NOMO-1 treated with DMSO at 0.1 percent for 48 hours (cell line): ENCODE measurements around the gene GRM7.

Experiments used
- DNase-seq: peaks from one replicate; lab custom pipeline; 2025; ENCODE audit not compliant: unreplicated experiment; lab: John Stamatoyannopoulos, UW

Gene GRM7

GRCh38 chr3:7469866-7470265, 609.0 kb downstream of the GRM7 start:
- no peak for DNase-seq

- DNase-seq: no peak
These were observed 623.7 kb downstream of the GRM7 start for GRCh38 chr3:7484636-7485035.

- DNase-seq: no peak
These were observed 626.8 kb downstream of the GRM7 start for GRCh38 chr3:7487763-7488162.

DNA sequence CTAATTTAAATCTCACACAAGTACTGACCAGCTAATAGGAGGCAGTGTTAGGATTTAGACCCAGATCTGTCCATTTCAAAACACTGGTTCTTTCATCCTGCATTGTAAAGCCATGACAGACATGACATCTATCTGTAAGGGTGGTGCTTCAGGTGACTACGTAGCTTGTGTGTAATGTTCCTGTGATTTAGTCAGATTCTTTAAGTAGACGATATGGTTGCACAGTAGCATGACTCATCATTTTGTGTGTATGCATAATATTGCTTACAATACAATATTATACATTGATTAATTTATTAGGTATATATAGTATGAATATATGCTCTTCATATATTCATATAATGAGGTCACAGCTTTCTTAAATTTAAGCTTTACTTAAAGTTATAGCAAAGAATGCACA, 628.5 kb downstream of the GRM7 start:
- no peak for DNase-seq

DNA sequence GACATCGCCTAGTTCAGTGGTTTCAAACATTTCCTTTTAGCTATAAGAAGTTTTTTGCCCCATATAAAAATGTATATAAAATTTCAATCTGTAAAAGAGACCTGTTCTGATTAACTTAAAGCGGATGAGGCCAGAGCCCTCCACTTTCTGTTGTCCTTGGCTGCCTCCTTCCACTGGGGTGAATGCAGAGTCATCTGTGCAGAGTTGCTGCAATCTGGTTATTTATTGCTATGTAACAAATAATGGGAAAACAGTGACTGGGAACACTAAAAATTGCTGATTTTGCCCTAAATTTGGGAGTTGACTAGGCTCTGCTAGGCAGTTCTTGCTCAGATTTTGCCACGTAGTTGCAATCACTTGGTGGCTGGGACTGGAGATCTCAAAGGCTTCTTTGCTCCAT, 637.8 kb downstream of the GRM7 start:
- no peak for DNase-seq

- no peak for DNase-seq
These were observed 642.5 kb downstream of the GRM7 start for GRCh38 chr3:7503431-7503830.

DNA sequence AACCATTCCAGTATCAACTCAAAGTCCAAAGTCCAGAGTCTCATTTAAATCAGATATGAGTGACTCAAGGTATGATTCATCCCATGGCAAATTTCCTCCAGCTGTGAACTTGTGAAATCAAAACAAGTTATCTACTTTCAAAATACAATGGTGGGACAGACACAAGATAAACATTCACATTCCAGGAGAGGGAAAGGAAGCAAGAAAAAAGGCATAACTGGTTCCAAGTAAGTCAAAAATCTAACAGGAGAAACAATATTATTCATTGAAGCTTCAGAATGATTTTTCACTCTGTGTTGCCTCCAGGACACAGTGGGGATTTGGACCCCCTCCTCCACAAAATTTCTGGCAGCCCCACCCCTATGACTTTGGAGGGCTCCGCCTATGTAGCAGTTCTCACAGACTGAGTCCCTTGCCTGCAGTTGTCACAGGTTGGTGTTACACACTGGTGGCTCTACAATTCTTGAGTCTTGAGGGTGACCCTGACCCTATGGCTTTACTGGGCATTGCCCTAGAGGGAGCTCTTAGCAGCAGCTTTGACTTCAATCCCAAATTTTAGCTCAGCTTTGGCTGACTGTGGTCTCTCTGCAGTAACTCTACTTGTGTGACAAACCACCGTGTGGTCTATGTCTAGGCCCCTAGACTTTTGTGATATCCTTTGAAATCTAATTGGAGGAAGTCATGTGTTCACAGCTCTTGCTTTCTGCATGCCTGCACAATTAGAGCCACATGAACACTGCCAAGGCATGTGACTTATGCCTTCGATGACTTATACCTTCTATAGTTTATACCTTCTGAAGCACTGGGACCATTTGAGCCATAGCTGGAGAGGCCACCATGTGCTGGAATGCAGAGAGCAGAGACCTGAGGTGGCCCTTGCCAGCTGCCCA, 644.2 kb downstream of the GRM7 start:
- DNase-seq: peak; percentile 31

DNA sequence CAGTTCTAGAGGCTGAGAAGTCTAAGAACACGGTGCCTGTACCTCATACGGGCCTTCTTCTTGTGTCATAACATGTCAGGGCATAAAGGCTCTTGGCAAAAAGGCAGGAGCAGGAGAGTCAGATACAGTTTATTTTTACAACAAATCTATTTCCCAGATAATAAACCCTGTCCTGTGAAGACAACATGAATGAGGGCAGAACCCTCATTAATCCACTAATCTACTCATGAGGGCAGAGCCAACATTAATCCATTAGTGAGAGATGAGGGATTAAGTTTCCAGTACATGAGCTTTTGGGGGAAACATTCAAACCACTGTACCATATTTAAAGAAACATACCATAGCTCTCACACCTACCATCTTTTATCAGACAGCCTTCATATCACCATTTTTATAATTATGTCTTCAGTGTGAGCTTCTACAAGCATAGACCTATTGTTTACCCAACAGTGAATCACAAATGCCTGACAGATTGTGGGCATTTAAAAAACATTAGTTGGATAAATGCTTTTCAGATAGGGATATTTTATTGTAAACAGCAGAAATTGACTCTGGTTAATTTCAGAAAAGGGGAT, 645.8 kb downstream of the GRM7 start:
- no peak for DNase-seq

DNA sequence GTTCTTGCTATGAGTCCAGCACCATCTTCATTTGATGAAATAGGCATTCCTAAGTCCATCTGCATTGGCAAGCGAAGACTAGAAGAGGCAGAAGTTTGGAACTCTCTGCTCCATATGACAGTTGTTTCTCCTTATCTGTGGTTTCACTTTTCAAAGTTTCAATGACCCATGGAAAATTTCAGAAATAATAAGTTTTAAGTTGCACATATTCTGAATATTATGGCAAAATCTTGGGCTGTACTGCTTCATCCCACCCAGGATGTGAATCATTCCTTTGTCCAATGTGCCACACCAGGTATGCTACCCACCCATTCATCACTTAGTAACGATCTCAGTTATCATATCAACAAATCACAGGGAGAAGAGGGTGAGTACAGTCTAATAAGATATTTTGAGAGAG, 647.9 kb downstream of the GRM7 start:
- no peak for DNase-seq

GRCh38 chr3:7512048-7512447, 651.1 kb downstream of the GRM7 start:
- DNase-seq: no peak

- no peak for DNase-seq
These were observed 657.1 kb downstream of the GRM7 start for GRCh38 chr3:7518026-7518425.

- no peak for DNase-seq
These were observed 657.5 kb downstream of the GRM7 start for GRCh38 chr3:7518456-7518855.

GRCh38 chr3:7520059-7520458, 659.1 kb downstream of the GRM7 start:
- DNase-seq: no peak

- DNase-seq: no peak
These were observed 659.7 kb downstream of the GRM7 start for GRCh38 chr3:7520593-7520992.

- DNase-seq: no peak
These were observed 675.6 kb downstream of the GRM7 start for GRCh38 chr3:7536510-7536909.

- no peak for DNase-seq
These were observed 676.0 kb downstream of the GRM7 start for GRCh38 chr3:7536921-7537320.

GRCh38 chr3:7543294-7543880, 682.5 kb downstream of the GRM7 start:
- no peak for DNase-seq

GRCh38 chr3:7545334-7545733, 684.4 kb downstream of the GRM7 start:
- DNase-seq: no peak

- DNase-seq: peak; percentile 4
These were observed 685.3 kb downstream of the GRM7 start for GRCh38 chr3:7546253-7546652.

DNA sequence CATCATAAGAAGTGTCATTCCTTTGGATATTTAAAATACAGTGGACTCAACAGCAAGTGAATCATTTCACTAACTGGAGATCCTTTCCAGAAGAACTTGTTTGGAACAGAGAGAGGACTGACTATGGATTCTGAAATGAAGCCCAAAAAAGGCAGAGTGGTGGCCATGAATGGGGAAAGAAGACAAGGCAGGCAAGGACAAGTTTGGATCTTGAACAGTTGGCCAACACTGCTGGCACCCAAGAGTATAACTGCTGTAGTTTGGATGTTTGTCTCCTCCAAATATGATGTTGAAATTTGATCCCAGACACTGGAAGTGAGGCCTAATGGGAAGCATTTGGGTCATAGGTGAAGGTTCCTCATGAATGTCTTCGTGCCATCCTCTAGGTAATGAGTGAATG, 686.9 kb downstream of the GRM7 start:
- no peak for DNase-seq

- DNase-seq: no peak
These were observed 702.0 kb downstream of the GRM7 start for GRCh38 chr3:7562892-7563291.

DNA sequence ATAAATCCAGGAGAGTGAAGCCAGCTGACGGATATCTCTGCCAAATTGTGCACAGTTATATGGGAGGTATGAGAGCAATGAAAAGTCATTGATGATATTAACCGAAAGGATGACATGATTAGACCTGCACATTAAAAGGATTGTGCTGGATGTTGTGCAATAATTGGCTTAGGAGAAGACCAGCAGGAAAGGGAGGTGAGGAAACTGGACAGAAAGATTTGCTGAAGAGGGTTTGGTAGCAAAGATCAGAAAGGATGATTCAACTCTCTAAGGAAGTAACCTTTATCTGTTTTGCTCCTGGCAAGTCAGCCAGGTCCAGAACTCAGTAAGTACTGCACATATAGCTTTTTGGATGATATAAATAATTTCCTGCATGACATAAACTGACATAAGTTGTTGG, 704.7 kb downstream of the GRM7 start:
- DNase-seq: no peak
